Endothelial cell of umbilical vein (primary cell): ENCODE measurements around the gene AP2A2. TPM values are rescaled to one million over a fixed set of nuclear protein-coding genes. Genes with fewer than 3 reads are reported as not detected.
A peak's percentile ranks its signal among the peaks of the same experiment; 100 is the strongest.

ENCODE experiments used
- BruUV-seq: library from RNA; stranded (reverse); fragments of 400-500 nt; replicated peaks from 2 replicates; lab custom pipeline; 2021; lab: Mats Ljungman, UMichigan
- CTCF ChIA-PET: fragments of 300-600, 350-600 bp; sonication (Branson Sonifier 250); formaldehyde crosslinking; loops from one replicate; lab custom pipeline; 2021; ENCODE audit warnings: antibody characterized with exemption, inconsistent platforms; lab: Charles Lee
- POLR2A ChIA-PET: fragments of 300-600, 350-600 bp; sonication (Branson Sonifier 250); formaldehyde crosslinking; loops from one replicate; lab custom pipeline; 2021; ENCODE audit warnings: antibody characterized with exemption, inconsistent platforms; lab: Charles Lee
- DNase-seq: peaks from one replicate; pipeline ENCODE4 v3.0.0-alpha.2; 2011; ENCODE audit warnings: low read depth, low spot score
- FAIRE-seq: peaks from 2 replicates; lab custom pipeline; 2011; peaks lifted over from hg19 to GRCh38; lab: Jason Lieb, UNC
- H2AFZ ChIP-seq: 2 replicates; pipeline ENCODE4 v1.6.0; 2012; ENCODE audit warnings: low read depth, low read length, control low read depth, inconsistent platforms
- H3K27ac ChIP-seq: 2 replicates; pipeline ENCODE4 v1.5.1; 2011; ENCODE audit warnings: low read depth, mild to moderate bottlenecking, control low read depth, low read length, moderate library complexity; ENCODE audit not compliant: insufficient read depth
- H3K27me3 ChIP-seq, 2 experiments: 2 replicates each; pipeline versions ENCODE4 v1.6.0 to v1.6.1; 2011; ENCODE audit warnings: low read length in 2 of 2, mixed read lengths in 1 of 2; ENCODE audit not compliant: control insufficient read depth in 2 of 2, insufficient read depth in 2 of 2
- H3K36me3 ChIP-seq, 2 experiments: 2 replicates in 1 of 2; 3 replicates in 1 of 2; pipeline ENCODE4 v1.5.1; 2011; ENCODE audit warnings: low read length in 2 of 2, mild to moderate bottlenecking in 1 of 2, moderate library complexity in 1 of 2; ENCODE audit not compliant: control insufficient read depth in 2 of 2, insufficient read depth in 2 of 2; ENCODE audit errors: extremely low read depth in 1 of 2
- H3K4me1 ChIP-seq: 3 replicates; pipeline ENCODE4 v1.5.1; 2011; ENCODE audit warnings: mild to moderate bottlenecking, low read length; ENCODE audit not compliant: control insufficient read depth, insufficient read depth; ENCODE audit errors: extremely low read depth
- H3K4me2 ChIP-seq: 2 replicates; pipeline ENCODE4 v1.6.1; 2011; ENCODE audit warnings: low read length, control low read depth, mixed read lengths; ENCODE audit not compliant: insufficient read depth
- H3K4me3 ChIP-seq, 3 experiments: fragments of 200-600 bp in 1 of 3; sonication (generic), shearing (Covaris generic) in 1 of 3; replicated peaks in 1 of 3; 2 replicates each; pipeline ENCODE4 v1.5.1; 2011 to 2016; ENCODE audit warnings: control low read depth in 3 of 3, low read length in 3 of 3, mild to moderate bottlenecking in 2 of 3, inconsistent platforms in 1 of 3, low read depth in 1 of 3, moderate library complexity in 1 of 3; ENCODE audit not compliant: insufficient read depth in 1 of 3
- H3K79me2 ChIP-seq: 2 replicates; pipeline ENCODE4 v1.6.0; 2012; ENCODE audit warnings: low read length, inconsistent platforms; ENCODE audit not compliant: control insufficient read depth, insufficient read depth
- H3K9ac ChIP-seq: replicated peaks from 2 replicates; pipeline ENCODE3; 2011; ENCODE audit warnings: low read length, control low read depth; ENCODE audit not compliant: insufficient read depth; ENCODE audit errors: extremely low read depth
- H3K9me1 ChIP-seq: replicated peaks from 3 replicates; pipeline ENCODE4 v1.6.0; 2011; ENCODE audit warnings: mild to moderate bottlenecking, low read length; ENCODE audit not compliant: control insufficient read depth, insufficient read depth; ENCODE audit errors: extremely low read depth
- H3K9me3 ChIP-seq: replicated peaks from 2 replicates; pipeline ENCODE4 v1.5.1; 2012; ENCODE audit warnings: low read length, inconsistent platforms; ENCODE audit not compliant: control insufficient read depth, insufficient read depth
- H4K20me1 ChIP-seq: replicated peaks from 2 replicates; pipeline ENCODE3; 2011; ENCODE audit warnings: mild to moderate bottlenecking, low read length; ENCODE audit not compliant: control insufficient read depth, insufficient read depth; ENCODE audit errors: extremely low read depth
- EZH2 ChIP-seq: IDR thresholded peaks from 2 replicates; pipeline ENCODE4 v1.6.1; 2012; ENCODE audit warnings: borderline replicate concordance, low read depth, mild to moderate bottlenecking, moderate library complexity, low read length, inconsistent platforms; ENCODE audit not compliant: severe bottlenecking
- FOS ChIP-seq: IDR thresholded peaks from 2 replicates; pipeline ENCODE4 v1.6.1; 2011; ENCODE audit warnings: mild to moderate bottlenecking, low read length, moderate library complexity, borderline replicate concordance; ENCODE audit not compliant: insufficient read depth
- JUN ChIP-seq: IDR thresholded peaks from 2 replicates; pipeline ENCODE4 v1.6.1; 2011; ENCODE audit warnings: borderline replicate concordance, low read depth; ENCODE audit not compliant: insufficient read length, insufficient read depth
- MYC ChIP-seq: IDR thresholded peaks from one replicate; pipeline ENCODE4 v1.6.1; 2011; ENCODE audit warnings: mild to moderate bottlenecking, low read depth, low read length
- POLR2A ChIP-seq: IDR thresholded peaks from 2 replicates; pipeline ENCODE4 v1.6.1; 2012; ENCODE audit warnings: low read depth, mild to moderate bottlenecking, control low read depth, low read length
- POLR2AphosphoS5 ChIP-seq: IDR thresholded peaks from 2 replicates; pipeline ENCODE4 v1.6.1; 2012; ENCODE audit warnings: low read depth, mild to moderate bottlenecking, control low read depth, low read length, moderate library complexity; ENCODE audit not compliant: insufficient read depth
- dilution Hi-C: fragments of 300-500 bp; cut with MboI; formaldehyde crosslinking; loops from one replicate; pipeline ENCODE4 v1.15.0; 2019; ENCODE audit warnings: low sequenced_read_pairs; ENCODE audit not compliant: extremely low pct_ligation_motif_present
- intact Hi-C: fragments of 100-400 bp; cut with micrococcal nuclease; formaldehyde crosslinking; loops from one replicate; pipeline ENCODE4 v1.10.0; 2022
- polyA plus RNA-seq, 4 experiments: library from polyadenylated mRNA; depleted of rRNA in 3 of 4; stranded (reverse) in 3 of 4; unstranded in 1 of 4; fragments of >200 nt; gene quantifications; 2 replicates each; pipeline versions ENCODE4 v1.2.1 to v1.2.3, GENCODE V29; 2011 to 2012; ENCODE audit warnings: missing spikeins in 1 of 4
- total RNA-seq: library from RNA; stranded (reverse); gene quantifications from 2 replicates; pipeline ENCODE4 v1.2.3, GENCODE V29; 2021
- TF ChIP-seq, protein P1 (sequence below): IDR thresholded peaks from 2 replicates; pipeline ENCODE4 v1.6.1; 2011; ENCODE audit not compliant: insufficient read depth, insufficient read length

AP2A2 gene
- total and polyA plus RNA-seq, 2 donors (not counting 3 experiments of a cell fraction or from before 2014, with no cell fraction given): 89.5 to 92.6 TPM

DNA sequence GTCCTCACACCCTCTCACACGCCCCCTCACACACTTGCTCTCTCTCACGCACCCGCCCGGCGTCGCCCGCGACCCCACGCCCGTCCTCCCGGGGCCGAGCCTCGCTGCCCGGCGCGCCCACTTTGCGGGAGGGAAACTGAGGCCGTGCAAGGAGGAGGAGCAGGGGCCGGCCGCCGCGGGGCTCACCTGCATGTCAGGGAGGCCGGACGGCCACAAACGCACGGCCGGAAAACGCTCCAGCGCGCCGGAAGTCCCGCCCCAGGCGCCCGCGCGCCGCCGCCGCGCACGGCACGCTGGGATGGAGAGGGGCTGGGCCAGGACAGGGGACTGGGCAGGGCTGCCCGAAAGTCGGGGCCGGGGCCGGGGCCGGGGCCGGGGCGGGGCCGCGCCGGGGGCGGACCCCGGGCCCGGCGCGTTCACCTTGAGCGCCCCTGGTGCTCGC lies 15.1 kb upstream of the AP2A2 start, which contains the start of gene CHID1:
CHID1 (minus strand) TSS at position 222 of the 442 bp plus-strand sequence. CDS start 5,994 bp downstream, outside the sequence.
- ChIA-PET CTCF (interaction anchor here (0.7 to 1.8 kb wide), 3 partner anchors 9 to 99 kb away, joined by 3 to 9 read pairs (median 6); no protein-coding TSS in a partner anchor), POLR2A (no interaction called here)
- H3K4me2 ChIP-seq: peak within 1 kb of the TSS; percentile 77
- FAIRE-seq: peak; percentile 72
- H3K27me3 ChIP-seq: no peaks in the 10 kb centered on the region
- no TSS peak for BruUV-seq
- TF ChIP-seq POLR2A (peak; percentile 78), MYC (no peak)
- peaks cover 8% of the 10 kb centered on the region for H3K4me1 ChIP-seq
- no peaks in the 10 kb centered on the region for H3K36me3 ChIP-seq
- DNase-seq: peak; percentile 81
- intact Hi-C loops: loop anchor here (2.0 to 5.0 kb wide), 3 partner anchors 14 to 142 kb away; partner anchors contain the start of gene AP2A2
- dilution Hi-C loops: no loop called here
- peak within 1 kb of the TSS; percentile 98 for H2AFZ ChIP-seq
- H4K20me1 ChIP-seq: no peaks in the 10 kb centered on the region
- peak within 1 kb of the TSS; percentile 67 for H3K9ac ChIP-seq
- peaks cover 17% of the 10 kb centered on the region for H3K79me2 ChIP-seq
- H3K27ac ChIP-seq: peak within 1 kb of the TSS; percentile 53
- peak within 1 kb of the TSS; percentile 74 to 96 (median 81) for H3K4me3 ChIP-seq
- H3K9me1 ChIP-seq: no peaks in the 10 kb centered on the region
- H3K9me3 ChIP-seq: no peaks in the 10 kb centered on the region

GRCh38 chr11:911031-911889 lies 14.4 kb upstream of the AP2A2 start:
- POLR2A ChIA-PET: no interaction called here

More at GRCh38 chr11:911031-911889, 14.4 kb upstream of the AP2A2 start:
- FAIRE-seq (no peak), DNase-seq (peak; percentile 51)
- Histone ChIP-seq H3K27me3 (no peaks in the 10 kb centered on the region), H3K79me2 (peaks cover 17% of the 10 kb centered on the region), H3K4me1 (peaks cover 8% of the 10 kb centered on the region), H3K27ac (peak overlapping the region; percentile 53), H3K9me3 (no peaks in the 10 kb centered on the region), H2AFZ (peak overlapping the region; percentile 69), H4K20me1 (no peaks in the 10 kb centered on the region), H3K36me3 (no peaks in the 10 kb centered on the region), H3K4me3 (peak overlapping the region; percentile 50 to 81 (median 51)), H3K4me2 (peak overlapping the region; percentile 77), H3K9me1 (no peaks in the 10 kb centered on the region), H3K9ac (peak overlapping the region; percentile 60)
- dilution Hi-C loops: no loop called here
- CTCF ChIA-PET: interaction anchor here (0.7 to 1.8 kb wide), 4 partner anchors 8 to 100 kb away, joined by 3 to 9 read pairs (median 4); no protein-coding TSS in a partner anchor
- TF ChIP-seq FOS (no peak), MYC (no peak), POLR2A (peak; percentile 84), EZH2 (no peak), JUN (no peak), POLR2AphosphoS5 (peak; percentile 95)
- TF ChIP-seq, protein P1, sequence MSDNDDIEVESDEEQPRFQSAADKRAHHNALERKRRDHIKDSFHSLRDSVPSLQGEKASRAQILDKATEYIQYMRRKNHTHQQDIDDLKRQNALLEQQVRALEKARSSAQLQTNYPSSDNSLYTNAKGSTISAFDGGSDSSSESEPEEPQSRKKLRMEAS: no peak
- BruUV-seq: TSS peak; percentile 62
- intact Hi-C loops: loop anchor here (2.0 to 5.0 kb wide), 3 partner anchors 14 to 141 kb away; partner anchors contain the start of gene AP2A2
